HepG2 (cell line): ENCODE results near the gene GCC1. TPM values are rescaled to one million over a fixed set of nuclear protein-coding genes. Genes with fewer than 3 reads are reported as not detected.

Source experiments
- ATAC-seq: fragments of 200-7000 bp; cut with Tn5 transposase; 3 replicates; pipeline ENCODE4 v1.9.1; 2020; ENCODE audit warnings: mild to moderate bottlenecking, moderate library complexity
- BruUV-seq: library from RNA; stranded (reverse); fragments of 400-500 nt; replicated peaks from 2 replicates; lab custom pipeline; 2021; lab: Mats Ljungman, UMichigan
- CTCF ChIA-PET: fragments of 300-600 bp; formaldehyde crosslinking; extraction: SDS; loops from one replicate; lab custom pipeline; 2021; ENCODE audit warnings: low total read pairs, inconsistent platforms, low intra/inter-chr PET ratio; lab: Yijun Ruan, JAX
- POLR2A ChIA-PET: fragments of 350-600 bp; sonication (Branson Sonifier 250); formaldehyde crosslinking; loops from one replicate; lab custom pipeline; 2020; ENCODE audit warnings: antibody characterized with exemption, inconsistent platforms; lab: Yijun Ruan, JAX
- DNase-seq: peaks from one replicate; pipeline ENCODE4 v3.0.0-alpha.2; 2015; ENCODE audit warnings: low spot score
- FAIRE-seq: peaks from 3 replicates; lab custom pipeline; 2011; peaks lifted over from hg19 to GRCh38; lab: Jason Lieb, UNC
- H2AFZ ChIP-seq: one replicate; pipeline ENCODE4 v1.6.1; 2011; ENCODE audit warnings: low read length, inconsistent platforms
- H3K27ac ChIP-seq: fragments of 300-600 bp; 3 replicates; pipeline ENCODE4 v1.8.0; 2011; ENCODE audit warnings: mixed run types, mild to moderate bottlenecking, mixed read lengths, low read length, inconsistent platforms; ENCODE audit not compliant: insufficient read depth; ENCODE audit errors: extremely low read length
- H3K27me3 ChIP-seq, 2 experiments: fragments of 200-600 bp in 1 of 2; 2 replicates in 1 of 2; 3 replicates in 1 of 2; pipeline versions ENCODE4 v1.6.0 to v1.8.0; 2011; ENCODE audit warnings: low read length in 2 of 2, mild to moderate bottlenecking in 2 of 2, moderate library complexity in 2 of 2, inconsistent platforms in 1 of 2; ENCODE audit not compliant: insufficient read depth in 2 of 2, control insufficient read depth in 1 of 2
- H3K36me3 ChIP-seq, 2 experiments: fragments of 200-600 bp in 1 of 2; replicated peaks in 1 of 2; 2 replicates in 1 of 2; 3 replicates in 1 of 2; pipeline versions ENCODE4 v1.5.1 to v1.8.0; 2011; ENCODE audit warnings: low read length in 2 of 2, inconsistent platforms in 1 of 2; ENCODE audit not compliant: insufficient read depth in 2 of 2, control insufficient read depth in 1 of 2
- H3K4me1 ChIP-seq: 2 replicates; pipeline ENCODE4 v1.5.1; 2012; ENCODE audit warnings: low read length, inconsistent platforms; ENCODE audit not compliant: insufficient read depth
- H3K4me2 ChIP-seq: 2 replicates; pipeline ENCODE4 v1.6.0; 2011; ENCODE audit warnings: low read depth, low read length, inconsistent platforms
- H3K4me3 ChIP-seq, 3 experiments: fragments of 200-600 bp in 1 of 3; sonication (generic), shearing (Covaris generic) in 1 of 3; replicated peaks in 1 of 3; 2 replicates each; pipeline ENCODE4 v1.5.1; 2011 to 2016; ENCODE audit warnings: low read length in 3 of 3, inconsistent platforms in 2 of 3, low read depth in 2 of 3, mild to moderate bottlenecking in 2 of 3, control low read depth in 1 of 3, mixed read lengths in 1 of 3; ENCODE audit not compliant: insufficient read depth in 1 of 3
- H3K79me2 ChIP-seq: one replicate; pipeline ENCODE4 v1.6.1; 2011; ENCODE audit warnings: low read length, inconsistent platforms; ENCODE audit not compliant: insufficient read depth
- H3K9ac ChIP-seq: 2 replicates; pipeline ENCODE4 v1.6.0; 2011; ENCODE audit warnings: mild to moderate bottlenecking, low read depth, low read length, inconsistent platforms; ENCODE audit not compliant: insufficient read depth
- H3K9me3 ChIP-seq: 2 replicates; pipeline ENCODE4 v1.5.1; 2012; ENCODE audit warnings: mild to moderate bottlenecking, low read length
- H4K20me1 ChIP-seq: 2 replicates; pipeline ENCODE4 v1.6.0; 2011; ENCODE audit warnings: inconsistent platforms, mild to moderate bottlenecking, low read length, moderate library complexity; ENCODE audit not compliant: insufficient read depth
- EZH2 ChIP-seq: conservative IDR thresholded peaks from 2 replicates; pipeline ENCODE4 v1.6.1; 2012; ENCODE audit warnings: mild to moderate bottlenecking, low read depth, low read length, moderate library complexity
- HNRNPH1 ChIP-seq: fragments of 200-400 bp; formaldehyde crosslinking; optimal IDR thresholded peaks from 2 replicates; pipeline ENCODE3; 2017; ENCODE audit warnings: mild to moderate bottlenecking, low read depth, low read length
- NPAS2 ChIP-seq: sonication (generic); formaldehyde crosslinking; IDR thresholded peaks from 2 replicates; pipeline ENCODE4 v1.8.0; 2022; ENCODE audit warnings: mild to moderate bottlenecking, missing genetic modification reagents, borderline replicate concordance
- PRMT3 ChIP-seq: sonication (generic); formaldehyde crosslinking; IDR thresholded peaks from 2 replicates; pipeline ENCODE4 v1.8.1; 2022; ENCODE audit warnings: low read depth, mild to moderate bottlenecking, moderate library complexity, missing genetic modification reagents, borderline replicate concordance
- SPEN ChIP-seq: sonication (generic); formaldehyde crosslinking; IDR thresholded peaks from 2 replicates; pipeline ENCODE4 v1.5.1; 2020; ENCODE audit warnings: low read depth, mild to moderate bottlenecking, missing genetic modification reagents
- U2AF2 ChIP-seq: fragments of 200-400 bp; formaldehyde crosslinking; IDR thresholded peaks from 2 replicates; pipeline ENCODE4 v1.6.1; 2017; ENCODE audit warnings: low read depth, mild to moderate bottlenecking, low read length
- ZBTB3 ChIP-seq: sonication (generic); formaldehyde crosslinking; IDR thresholded peaks from 2 replicates; pipeline ENCODE4 v1.4.0; 2020; ENCODE audit warnings: low read depth, mild to moderate bottlenecking, moderate library complexity, missing genetic modification reagents, borderline replicate concordance
- ZMAT3 ChIP-seq: sonication (generic); formaldehyde crosslinking; conservative IDR thresholded peaks from 2 replicates; pipeline ENCODE4 v1.7.0; 2021; ENCODE audit warnings: missing genetic modification reagents
- ZNF121 ChIP-seq: sonication (generic); formaldehyde crosslinking; IDR thresholded peaks from 2 replicates; pipeline ENCODE4 v1.5.0; 2020; ENCODE audit warnings: mild to moderate bottlenecking, missing genetic modification reagents
- ZNF567 ChIP-seq: sonication (generic); formaldehyde crosslinking; IDR thresholded peaks from 2 replicates; pipeline ENCODE4 v1.8.1; 2023; ENCODE audit warnings: mild to moderate bottlenecking, missing genetic modification reagents, borderline replicate concordance
- ZNF614 ChIP-seq: IDR thresholded peaks from 2 replicates; pipeline ENCODE4 v1.6.1; 2018; ENCODE audit warnings: missing biosample characterization, missing genetic modification reagents, inconsistent platforms, borderline replicate concordance
- ZNF761 ChIP-seq: sonication (generic); formaldehyde crosslinking; conservative IDR thresholded peaks from 2 replicates; pipeline ENCODE4 v1.4.0; 2020; ENCODE audit warnings: mild to moderate bottlenecking, missing genetic modification reagents
- WGBS: methylation state at CpG from one replicate; pipeline ENCODE4 v1.1.6; 2017; ENCODE audit warnings: low lambda C conversion rate; 5-methylcytosine and 5-hydroxymethylcytosine counted together
- in situ Hi-C: cut with HindIII; loops from 2 replicates; pipeline ENCODE4 v1.10.0; 2017; ENCODE audit warnings: low pct_unique_long_range_greater_than_20kb; ENCODE audit not compliant: extremely low pct_ligation_motif_present
- intact Hi-C: fragments of 100-400 bp; cut with micrococcal nuclease; formaldehyde crosslinking; loops from one replicate; pipeline ENCODE4 v1.10.0; 2022; ENCODE audit not compliant: unreplicated experiment
- polyA plus RNA-seq, 8 experiments: library from polyadenylated mRNA; depleted of rRNA in 3 of 8; stranded (reverse) in 7 of 8; unstranded in 1 of 8; fragments of >200 nt; fragmentation: Illumina TruSeq in 4 of 8; extraction: Trizol in 4 of 8; gene quantifications; 2 replicates each; pipeline versions ENCODE4 v1.2.1 to v1.2.3, GENCODE V29; 2011 to 2016; ENCODE audit warnings: low read depth in 4 of 8, missing spikeins in 1 of 8, mixed read lengths in 1 of 8; ENCODE audit not compliant: insufficient read depth in 1 of 8
- total RNA-seq, 5 experiments: library from RNA; depleted of rRNA; stranded (reverse); fragments of >200 nt; fragmentation: Illumina TruSeq; extraction: Trizol; gene quantifications; 2 replicates each; pipeline ENCODE4 v1.2.3, GENCODE V29; 2016; ENCODE audit warnings: low read depth in 1 of 5
- TF ChIP-seq, protein P1 (sequence below): sonication (generic); formaldehyde crosslinking; IDR thresholded peaks from 2 replicates; pipeline ENCODE4 v1.4.0; 2020; ENCODE audit warnings: mild to moderate bottlenecking, missing genetic modification reagents

The GCC1 gene
- total and polyA plus RNA-seq, 2 of the 13 experiments (the other 11 are each of a cell fraction or from before 2014, with no cell fraction given) = 2.5 to 15.3 TPM

- TF ChIP-seq ZMAT3 = no peak
- TF ChIP-seq ZBTB3 (CRISPR knock-in tag) = no peak
- no peak for TF ChIP-seq PRMT3
- TF ChIP-seq ZNF761 (CRISPR knock-in tag) = no peak
- no peak for TF ChIP-seq NPAS2 (CRISPR knock-in tag)
- no peak for TF ChIP-seq ZNF121 (CRISPR knock-in tag)
- no peak for TF ChIP-seq EZH2
- TF ChIP-seq ZNF614 = no peak
Measured at GRCh38 chr7:127535546-127536393, 49.6 kb downstream of the GCC1 start (continued).

GRCh38 chr7:127534636-127535035 lies 50.8 kb downstream of the GCC1 start:
- Histone ChIP-seq H3K4me1 (no peaks in the 10 kb centered on the region), H3K4me3 (no peak overlapping the region), H3K9ac (no peak overlapping the region)
- no peak for ATAC-seq
- no peak for TF ChIP-seq HNRNPH1
- TF ChIP-seq, protein P1, sequence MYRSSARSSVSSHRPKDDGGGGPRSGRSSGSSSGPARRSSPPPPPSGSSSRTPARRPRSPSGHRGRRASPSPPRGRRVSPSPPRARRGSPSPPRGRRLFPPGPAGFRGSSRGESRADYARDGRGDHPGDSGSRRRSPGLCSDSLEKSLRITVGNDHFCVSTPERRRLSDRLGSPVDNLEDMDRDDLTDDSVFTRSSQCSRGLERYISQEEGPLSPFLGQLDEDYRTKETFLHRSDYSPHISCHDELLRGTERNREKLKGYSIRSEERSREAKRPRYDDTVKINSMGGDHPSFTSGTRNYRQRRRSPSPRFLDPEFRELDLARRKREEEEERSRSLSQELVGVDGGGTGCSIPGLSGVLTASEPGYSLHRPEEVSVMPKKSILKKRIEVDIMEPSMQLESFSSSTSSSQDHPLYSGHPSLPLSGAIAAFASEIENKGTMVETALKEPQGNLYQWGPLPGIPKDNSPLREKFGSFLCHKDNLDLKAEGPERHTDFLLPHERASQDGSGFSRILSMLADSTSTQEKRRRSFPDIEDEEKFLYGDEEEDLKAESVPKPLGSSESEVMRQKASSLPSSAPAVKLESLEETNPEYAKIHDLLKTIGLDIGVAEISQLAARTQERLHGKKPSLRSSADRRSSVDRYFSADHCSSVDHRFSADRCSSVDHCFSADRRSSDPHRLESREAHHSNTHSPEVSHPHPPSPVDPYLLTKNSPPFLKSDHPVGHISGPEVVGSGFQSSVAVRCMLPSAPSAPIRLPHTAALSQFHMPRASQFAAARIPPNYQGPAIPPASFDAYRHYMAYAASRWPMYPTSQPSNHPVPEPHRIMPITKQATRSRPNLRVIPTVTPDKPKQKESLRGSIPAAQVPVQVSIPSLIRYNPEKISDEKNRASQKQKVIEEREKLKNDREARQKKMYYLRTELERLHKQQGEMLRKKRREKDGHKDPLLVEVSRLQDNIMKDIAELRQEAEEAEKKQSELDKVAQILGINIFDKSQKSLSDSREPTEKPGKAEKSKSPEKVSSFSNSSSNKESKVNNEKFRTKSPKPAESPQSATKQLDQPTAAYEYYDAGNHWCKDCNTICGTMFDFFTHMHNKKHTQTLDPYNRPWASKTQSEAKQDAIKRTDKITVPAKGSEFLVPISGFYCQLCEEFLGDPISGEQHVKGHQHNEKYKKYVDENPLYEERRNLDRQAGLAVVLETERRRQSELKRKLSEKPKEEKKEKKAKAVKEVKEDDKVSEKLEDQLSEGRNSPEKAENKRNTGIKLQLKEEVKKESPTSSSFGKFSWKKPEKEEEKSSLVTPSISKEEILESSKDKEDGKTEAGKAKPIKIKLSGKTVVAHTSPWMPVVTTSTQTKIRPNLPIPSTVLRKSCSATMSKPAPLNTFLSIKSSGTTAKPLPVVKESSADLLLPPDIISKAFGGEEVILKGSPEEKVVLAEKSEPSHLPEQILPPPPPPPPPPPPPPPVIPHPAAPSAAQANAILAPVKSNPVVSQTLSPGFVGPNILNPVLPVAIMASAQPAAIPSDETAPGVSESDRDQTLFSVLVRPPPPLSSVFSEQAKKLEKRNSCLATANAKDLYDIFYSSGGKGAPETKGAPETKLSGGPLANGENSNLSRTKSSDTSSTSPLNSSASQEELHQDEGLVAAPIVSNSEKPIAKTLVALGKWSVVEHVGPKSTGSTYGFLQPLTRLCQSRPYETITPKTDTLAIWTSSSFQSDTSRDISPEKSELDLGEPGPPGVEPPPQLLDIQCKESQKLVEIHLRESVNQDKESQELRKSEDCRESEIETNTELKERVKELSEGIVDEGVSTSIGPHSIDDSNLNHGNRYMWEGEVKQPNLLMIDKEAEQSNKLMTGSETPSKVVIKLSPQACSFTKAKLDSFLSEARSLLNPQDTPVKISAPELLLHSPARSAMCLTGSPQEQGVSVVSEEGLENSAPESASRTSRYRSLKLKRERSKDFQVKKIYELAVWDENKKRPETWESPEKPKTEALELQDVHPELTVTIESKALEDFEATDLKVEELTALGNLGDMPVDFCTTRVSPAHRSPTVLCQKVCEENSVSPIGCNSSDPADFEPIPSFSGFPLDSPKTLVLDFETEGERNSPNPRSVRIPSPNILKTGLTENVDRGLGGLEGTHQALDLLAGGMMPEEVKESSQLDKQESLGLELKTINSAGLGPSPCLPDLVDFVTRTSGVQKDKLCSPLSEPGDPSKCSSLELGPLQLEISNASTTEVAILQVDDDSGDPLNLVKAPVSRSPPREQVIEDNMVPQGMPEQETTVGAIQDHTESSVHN = no peak
- TF ChIP-seq SPEN (CRISPR knock-in tag) = no peak
- TF ChIP-seq U2AF2 = no peak
- no peak for TF ChIP-seq ZNF567 (CRISPR knock-in tag)
- TF ChIP-seq, all 625 proteins: peak for 0
- no peak overlapping the region for H3K4me2 ChIP-seq
- no peaks in the 10 kb centered on the region for H3K36me3 ChIP-seq
- no peak for DNase-seq
- no peaks in the 10 kb centered on the region for H3K9me3 ChIP-seq
- no peak overlapping the region for H2AFZ ChIP-seq
- POLR2A ChIA-PET = no interaction called here
- 0% methylated on average over 2 of the region's 5 CpGs for WGBS
- no peak overlapping the region for H3K27ac ChIP-seq
- intact Hi-C loops = loop anchor here (1.0 kb wide), 1 partner anchor 47 kb away; no protein-coding TSS in a partner anchor
- peaks cover 0 to 11% of the 10 kb centered on the region in 2 experiments; a peak in 1 of 5 replicates for H3K27me3 ChIP-seq
- CTCF ChIA-PET = no interaction called here
- no peaks in the 10 kb centered on the region for H3K79me2 ChIP-seq
- no TSS peak for BruUV-seq
- H4K20me1 ChIP-seq = no peaks in the 10 kb centered on the region
- in situ Hi-C loops = no loop called here
- no peak for FAIRE-seq
